HFFc6 (cell line): Measurements from ENCODE around the gene RIOX2. TPM values are rescaled to one million over a fixed set of nuclear protein-coding genes. Genes with fewer than 3 reads are reported as not detected.

Experiments used
- DNase-seq: peaks from one replicate; pipeline ENCODE4 v3.0.0-alpha.2; 2018
- H3K27ac Mint-ChIP-seq: 2 replicates; pipeline ENCODE4 v1.8.0; 2020; ENCODE audit warnings: mild to moderate bottlenecking, mixed read lengths
- H3K27me3 Mint-ChIP-seq: 2 replicates; pipeline ENCODE4 v1.8.0; 2021; ENCODE audit warnings: mild to moderate bottlenecking, moderate library complexity, mixed read lengths; ENCODE audit not compliant: insufficient read depth
- H3K36me3 Mint-ChIP-seq: 2 replicates; pipeline ENCODE4 v1.8.0; 2021; ENCODE audit warnings: low read depth, mixed read lengths
- H3K4me1 Mint-ChIP-seq: 2 replicates; pipeline ENCODE4 v1.8.0; 2020; ENCODE audit warnings: low read depth, mixed read lengths
- H3K4me3 Mint-ChIP-seq: 2 replicates; pipeline ENCODE4 v1.8.0; 2020; ENCODE audit warnings: mild to moderate bottlenecking, moderate library complexity, mixed read lengths
- H3K9me3 Mint-ChIP-seq: 2 replicates; pipeline ENCODE4 v1.8.0; 2020; ENCODE audit warnings: mild to moderate bottlenecking, mixed read lengths
- total RNA-seq, 6 experiments: library from RNA; stranded (reverse); fragmentation: NEBNext Ultra II Directional; extraction: Animal tissue kit (Norgen Biotek cat#: 25700); gene quantifications; 2 replicates in 1 of 6; 3 replicates in 5 of 6; pipeline ENCODE4 v1.2.3, GENCODE V29; 2021
- TF ChIP-seq, protein P1 (sequence below): fragments of 200-600 bp; sonication (generic); IDR thresholded peaks from 2 replicates; pipeline ENCODE4 v1.5.0; 2021; ENCODE audit warnings: antibody characterized with exemption, mild to moderate bottlenecking

The RIOX2 gene
- total RNA-seq, 6 experiments from 2014 or later, result 27.3 to 38.4 (median 31.3) TPM

GRCh38 chr3:97969541-97969940 is 2.7 kb downstream of the RIOX2 start:
- peaks cover 40% of the 10 kb centered on the region for H3K4me1 Mint-ChIP-seq
- no peak overlapping the region for H3K27ac Mint-ChIP-seq
- H3K9me3 Mint-ChIP-seq, result no peaks in the 10 kb centered on the region
- peaks cover 1% of the 10 kb centered on the region; the same call in 1 of the 2 replicates for H3K27me3 Mint-ChIP-seq
- TF ChIP-seq, protein P1, sequence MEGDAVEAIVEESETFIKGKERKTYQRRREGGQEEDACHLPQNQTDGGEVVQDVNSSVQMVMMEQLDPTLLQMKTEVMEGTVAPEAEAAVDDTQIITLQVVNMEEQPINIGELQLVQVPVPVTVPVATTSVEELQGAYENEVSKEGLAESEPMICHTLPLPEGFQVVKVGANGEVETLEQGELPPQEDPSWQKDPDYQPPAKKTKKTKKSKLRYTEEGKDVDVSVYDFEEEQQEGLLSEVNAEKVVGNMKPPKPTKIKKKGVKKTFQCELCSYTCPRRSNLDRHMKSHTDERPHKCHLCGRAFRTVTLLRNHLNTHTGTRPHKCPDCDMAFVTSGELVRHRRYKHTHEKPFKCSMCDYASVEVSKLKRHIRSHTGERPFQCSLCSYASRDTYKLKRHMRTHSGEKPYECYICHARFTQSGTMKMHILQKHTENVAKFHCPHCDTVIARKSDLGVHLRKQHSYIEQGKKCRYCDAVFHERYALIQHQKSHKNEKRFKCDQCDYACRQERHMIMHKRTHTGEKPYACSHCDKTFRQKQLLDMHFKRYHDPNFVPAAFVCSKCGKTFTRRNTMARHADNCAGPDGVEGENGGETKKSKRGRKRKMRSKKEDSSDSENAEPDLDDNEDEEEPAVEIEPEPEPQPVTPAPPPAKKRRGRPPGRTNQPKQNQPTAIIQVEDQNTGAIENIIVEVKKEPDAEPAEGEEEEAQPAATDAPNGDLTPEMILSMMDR, result no peak
- no peak overlapping the region for H3K4me3 Mint-ChIP-seq
- DNase-seq, result no peak
- H3K36me3 Mint-ChIP-seq, result 0 out of 2 replicates have a peak, but pooled peaks cover 8% of the 10 kb centered on the region

- DNase-seq, result no peak
- Mint-ChIP-seq H3K27me3 (peaks cover 1% of the 10 kb centered on the region; the same call in 1 of the 2 replicates), H3K27ac (no peak overlapping the region), H3K4me3 (no peak overlapping the region), H3K9me3 (no peaks in the 10 kb centered on the region), H3K4me1 (peaks cover 40% of the 10 kb centered on the region), H3K36me3 (0 out of 2 replicates have a peak, but pooled peaks cover 8% of the 10 kb centered on the region)
- TF ChIP-seq, protein P1, result no peak
Observed at GRCh38 chr3:97968376-97968775, 3.9 kb downstream of the RIOX2 start.

- TF ChIP-seq, protein P1, result no peak
- 0 out of 2 replicates have a peak, but pooled peaks cover 8% of the 10 kb centered on the region for H3K36me3 Mint-ChIP-seq
- no peak overlapping the region for H3K27ac Mint-ChIP-seq
- H3K4me1 Mint-ChIP-seq, result peaks cover 40% of the 10 kb centered on the region
- no peak overlapping the region for H3K4me3 Mint-ChIP-seq
- H3K9me3 Mint-ChIP-seq, result no peaks in the 10 kb centered on the region
- DNase-seq, result no peak
- peaks cover 1% of the 10 kb centered on the region; the same call in 1 of the 2 replicates for H3K27me3 Mint-ChIP-seq
Observed at GRCh38 chr3:97967966-97968365, 4.3 kb downstream of the RIOX2 start.

DNA sequence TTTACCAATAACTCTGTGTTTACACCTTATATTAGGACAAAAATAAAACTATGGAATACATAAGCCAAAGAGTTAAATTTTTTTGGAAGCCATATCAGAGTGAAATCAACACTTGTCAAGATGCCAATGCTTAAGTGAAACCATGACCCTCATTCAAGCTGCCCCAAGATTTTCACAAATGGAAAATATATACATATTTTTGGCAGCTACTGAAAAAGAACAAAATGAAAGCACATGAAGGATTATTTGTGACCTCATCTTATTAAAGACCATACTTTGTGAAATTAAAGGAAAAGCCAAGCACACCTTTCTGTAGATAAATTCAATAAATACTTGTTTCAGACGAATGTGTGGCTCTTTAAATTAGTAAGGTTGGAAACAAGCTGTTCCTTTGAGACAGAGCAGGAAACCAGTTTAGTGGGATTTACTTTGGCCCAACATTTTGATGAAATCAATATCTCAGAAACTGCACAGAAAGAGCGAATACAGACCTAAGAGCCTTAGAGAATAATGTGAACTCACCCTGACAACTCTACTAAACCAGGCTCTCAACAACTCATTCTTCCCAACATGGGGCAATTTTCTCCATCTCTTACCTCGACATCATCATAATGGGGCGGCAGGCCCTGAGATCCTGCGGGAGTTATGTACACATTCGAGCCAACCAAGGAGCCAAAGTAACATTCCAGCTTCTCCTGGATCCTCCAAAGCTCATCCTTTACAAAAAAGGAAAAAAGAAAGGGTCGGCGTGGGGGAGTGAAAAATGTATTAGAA is 11.1 kb downstream of the RIOX2 start:
- Mint-ChIP-seq H3K9me3 (no peaks in the 10 kb centered on the region), H3K36me3 (peaks cover 8% of the 10 kb centered on the region; the same call in 1 of the 2 replicates), H3K27me3 (no peaks in the 10 kb centered on the region; the same call in 1 of the 2 replicates), H3K4me3 (no peak overlapping the region), H3K4me1 (peaks cover 19% of the 10 kb centered on the region), H3K27ac (no peak overlapping the region)
- TF ChIP-seq, protein P1, result no peak
- no peak for DNase-seq

GRCh38 chr3:97960551-97960950 is 11.7 kb downstream of the RIOX2 start:
- Mint-ChIP-seq H3K27me3 (no peaks in the 10 kb centered on the region; the same call in 1 of the 2 replicates), H3K4me3 (no peak overlapping the region), H3K9me3 (no peaks in the 10 kb centered on the region), H3K27ac (no peak overlapping the region), H3K36me3 (peaks cover 10% of the 10 kb centered on the region; the same call in 1 of the 2 replicates), H3K4me1 (peaks cover 19% of the 10 kb centered on the region)
- no peak for DNase-seq
- TF ChIP-seq, protein P1, result no peak
